ENCODE measurements around the gene HBS1L.

Gene HBS1L

GRCh38 chr6:135066397-135066796, 11.8 kb upstream of the HBS1L start:
- H3K4me1 ChIP-seq (ENCODE audit: control insufficient read depth, insufficient read depth, low read length): no peaks in the 10 kb centered on the region
- no peaks in the 10 kb centered on the region for H3K9me3 ChIP-seq (ENCODE audit: control insufficient read depth, insufficient read depth, low read depth, low read length)
- H3K27ac ChIP-seq (ENCODE audit: extremely low read depth, low read depth, low read length): no peak overlapping the region
- no peaks in the 10 kb centered on the region for H3K36me3 ChIP-seq (ENCODE audit: control insufficient read depth in 2 of 2, insufficient read depth in 1 of 2, low read length in 2 of 2)
- POLR2A ChIA-PET: interaction anchor here (1.6 kb wide), 1 partner anchor 12 kb away, joined by 3 read pairs; the partner anchor contains the start of gene HBS1L
- CTCF ChIA-PET: no interaction called here
- TF ChIP-seq ZNF580 (tag by site-specific recombination; IDR thresholded peaks at IDR 0.05) (no peak), ZNF555 (tag by site-specific recombination; conservative IDR thresholded peaks at IDR 0.05) (no peak), ZFP3 (tag by site-specific recombination; IDR thresholded peaks at IDR 0.05; ENCODE audit: low read depth) (no peak)
- no peak overlapping the region for H3K4me3 ChIP-seq (ENCODE audit: low read depth, low read length)

GRCh38 chr6:135064586-135064985, 10.0 kb upstream of the HBS1L start:
- H3K27ac ChIP-seq (ENCODE audit: extremely low read depth, low read depth, low read length): no peak overlapping the region
- no peaks in the 10 kb centered on the region for H3K4me1 ChIP-seq (ENCODE audit: control insufficient read depth, insufficient read depth, low read length)
- no peaks in the 10 kb centered on the region for H3K9me3 ChIP-seq (ENCODE audit: control insufficient read depth, insufficient read depth, low read depth, low read length)
- H3K4me3 ChIP-seq (ENCODE audit: low read depth, low read length): no peak overlapping the region
- CTCF ChIA-PET: interaction anchor here (0.6 to 0.7 kb wide), 2 partner anchors 97 to 1177 kb away, joined by 3 to 5 read pairs; no protein-coding TSS in a partner anchor
- no peaks in the 10 kb centered on the region for H3K36me3 ChIP-seq (ENCODE audit: control insufficient read depth in 2 of 2, insufficient read depth in 1 of 2, low read length in 2 of 2)
- no peak for TF ChIP-seq ZFP3 (tag by site-specific recombination; IDR thresholded peaks at IDR 0.05; ENCODE audit: low read depth)
- TF ChIP-seq PATZ1 (tag by site-specific recombination; IDR thresholded peaks at IDR 0.05): no peak
- no peak for TF ChIP-seq ZNF362 (tag by site-specific recombination; IDR thresholded peaks at IDR 0.05)
- no peak for TF ChIP-seq ZNF792 (tag by site-specific recombination; IDR thresholded peaks at IDR 0.05)
- no peak for TF ChIP-seq ZNF701 (tag by site-specific recombination; IDR thresholded peaks at IDR 0.05)
- POLR2A ChIA-PET: no interaction called here

GRCh38 chr6:135063926-135064325, 9.3 kb upstream of the HBS1L start:
- Histone ChIP-seq H3K27ac (ENCODE audit: extremely low read depth, low read depth, low read length) (no peak overlapping the region), H3K4me3 (ENCODE audit: low read depth, low read length) (no peak overlapping the region), H3K9me3 (ENCODE audit: control insufficient read depth, insufficient read depth, low read depth, low read length) (no peaks in the 10 kb centered on the region), H3K36me3 (ENCODE audit: control insufficient read depth in 2 of 2, insufficient read depth in 1 of 2, low read length in 2 of 2) (no peaks in the 10 kb centered on the region), H3K4me1 (ENCODE audit: control insufficient read depth, insufficient read depth, low read length) (no peaks in the 10 kb centered on the region)
- CTCF ChIA-PET: interaction anchor here (0.6 to 0.9 kb wide), 3 partner anchors 11 to 1176 kb away, joined by 3 to 5 read pairs (median 3); no protein-coding TSS in a partner anchor
- no peak for TF ChIP-seq ZXDB (tag by site-specific recombination; IDR thresholded peaks at IDR 0.05)
- no peak for TF ChIP-seq BCL6B (tag by site-specific recombination; IDR thresholded peaks at IDR 0.05)
- TF ChIP-seq ZSCAN30 (tag by site-specific recombination; IDR thresholded peaks at IDR 0.05): no peak
- no peak for TF ChIP-seq ZNF335 (tag by site-specific recombination; conservative IDR thresholded peaks at IDR 0.05)
- TF ChIP-seq ZNF658 (tag by site-specific recombination; IDR thresholded peaks at IDR 0.05): no peak
- TF ChIP-seq ZNF138 (tag by site-specific recombination; IDR thresholded peaks at IDR 0.05; ENCODE audit: borderline replicate concordance): no peak
- no peak for TF ChIP-seq ZNF18 (tag by site-specific recombination; IDR thresholded peaks at IDR 0.05)
- TF ChIP-seq ZNF776 (tag by site-specific recombination; IDR thresholded peaks at IDR 0.05; ENCODE audit: borderline replicate concordance): no peak
- no peak for TF ChIP-seq KLF9 (tag by site-specific recombination; IDR thresholded peaks at IDR 0.05; ENCODE audit: low read depth)
- TF ChIP-seq ZNF645 (tag by site-specific recombination; IDR thresholded peaks at IDR 0.05): no peak
- no peak for TF ChIP-seq PRDM1 (tag by site-specific recombination; IDR thresholded peaks at IDR 0.05)
- TF ChIP-seq ZNF394 (tag by site-specific recombination; IDR thresholded peaks at IDR 0.05; ENCODE audit: borderline replicate concordance): no peak
- no peak for TF ChIP-seq ZBTB48 (tag by site-specific recombination; IDR thresholded peaks at IDR 0.05)
- TF ChIP-seq WT1 (tag by site-specific recombination; IDR thresholded peaks at IDR 0.05): no peak
- no peak for TF ChIP-seq ZNF692 (tag by site-specific recombination; IDR thresholded peaks at IDR 0.05)
- POLR2A ChIA-PET: interaction anchor here (1.7 kb wide), 1 partner anchor 9 kb away, joined by 6 read pairs; the partner anchor contains the start of gene HBS1L
